Astrocyte of the cerebellum (primary cell): Measurements from ENCODE around the gene YKT6.
"Not testable (repeated sequence)": the region's sequence is repeated elsewhere in the genome, so short reads cannot be mapped to it uniquely, and the experiment has no call there.

Source experiments
- DNase-seq: peaks from one replicate; pipeline ENCODE4 v3.0.0-alpha.2; 2011; ENCODE audit warnings: low read depth
- H3K4me3 ChIP-seq: 2 replicates; pipeline ENCODE4 v1.5.1; 2011; ENCODE audit warnings: mild to moderate bottlenecking, low read depth, low read length, moderate library complexity
- in situ Hi-C: cut with HindIII; loops from 2 replicates; pipeline ENCODE4 v1.10.0; 2017; ENCODE audit warnings: low sequenced_read_pairs
- TF ChIP-seq, protein P1 (sequence below): IDR thresholded peaks from 2 replicates; pipeline ENCODE4 v1.5.1; 2012; ENCODE audit warnings: low read length, low read depth, moderate library complexity, mild to moderate bottlenecking; ENCODE audit errors: missing control alignments

The YKT6 gene

DNA sequence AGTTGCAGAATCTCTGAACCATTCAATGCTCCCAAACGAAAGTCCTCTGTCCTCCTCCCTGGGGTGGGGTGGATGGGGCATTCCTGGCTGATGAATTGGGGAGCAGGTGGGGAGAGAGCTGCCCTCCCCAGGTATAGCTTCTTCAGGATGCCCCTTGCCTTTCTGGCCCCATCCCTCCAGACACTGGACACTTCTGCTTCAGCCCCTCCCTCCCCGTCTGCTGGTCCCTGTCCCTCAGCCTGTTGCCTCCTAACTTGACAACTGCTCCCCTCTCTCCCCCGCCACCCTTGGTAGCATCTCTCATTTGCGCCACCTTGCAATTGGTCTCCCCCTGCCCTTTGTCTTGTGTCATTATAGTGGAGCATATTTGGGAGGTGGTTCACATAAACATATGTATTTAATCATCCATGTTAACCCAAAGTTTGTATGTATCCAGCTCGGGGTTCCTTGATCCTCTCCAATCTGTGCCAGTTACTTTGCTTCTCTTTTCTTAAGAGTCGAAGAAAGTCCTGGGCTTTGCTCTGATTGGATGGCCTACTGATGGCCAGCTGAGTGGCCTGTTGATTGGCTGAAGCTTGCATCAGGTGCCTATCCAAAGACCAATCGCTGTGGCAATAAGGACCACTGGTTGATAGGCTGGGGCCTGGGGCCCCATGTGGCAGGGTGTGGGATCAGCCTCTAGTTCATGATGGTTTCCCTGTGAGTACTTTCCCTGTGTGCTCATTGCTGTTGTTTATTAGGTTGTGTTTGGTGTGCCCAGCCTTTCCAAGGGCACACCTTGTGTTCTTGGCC is 7.6 kb upstream of the YKT6 start:
- no peak overlapping the region for H3K4me3 ChIP-seq
- no peak for DNase-seq
- TF ChIP-seq, protein P1, sequence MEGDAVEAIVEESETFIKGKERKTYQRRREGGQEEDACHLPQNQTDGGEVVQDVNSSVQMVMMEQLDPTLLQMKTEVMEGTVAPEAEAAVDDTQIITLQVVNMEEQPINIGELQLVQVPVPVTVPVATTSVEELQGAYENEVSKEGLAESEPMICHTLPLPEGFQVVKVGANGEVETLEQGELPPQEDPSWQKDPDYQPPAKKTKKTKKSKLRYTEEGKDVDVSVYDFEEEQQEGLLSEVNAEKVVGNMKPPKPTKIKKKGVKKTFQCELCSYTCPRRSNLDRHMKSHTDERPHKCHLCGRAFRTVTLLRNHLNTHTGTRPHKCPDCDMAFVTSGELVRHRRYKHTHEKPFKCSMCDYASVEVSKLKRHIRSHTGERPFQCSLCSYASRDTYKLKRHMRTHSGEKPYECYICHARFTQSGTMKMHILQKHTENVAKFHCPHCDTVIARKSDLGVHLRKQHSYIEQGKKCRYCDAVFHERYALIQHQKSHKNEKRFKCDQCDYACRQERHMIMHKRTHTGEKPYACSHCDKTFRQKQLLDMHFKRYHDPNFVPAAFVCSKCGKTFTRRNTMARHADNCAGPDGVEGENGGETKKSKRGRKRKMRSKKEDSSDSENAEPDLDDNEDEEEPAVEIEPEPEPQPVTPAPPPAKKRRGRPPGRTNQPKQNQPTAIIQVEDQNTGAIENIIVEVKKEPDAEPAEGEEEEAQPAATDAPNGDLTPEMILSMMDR: no peak
- in situ Hi-C loops: loop anchor here (10.0 kb wide), 1 partner anchor 128 kb away; the partner anchor contains the start of gene PGAM2

DNA sequence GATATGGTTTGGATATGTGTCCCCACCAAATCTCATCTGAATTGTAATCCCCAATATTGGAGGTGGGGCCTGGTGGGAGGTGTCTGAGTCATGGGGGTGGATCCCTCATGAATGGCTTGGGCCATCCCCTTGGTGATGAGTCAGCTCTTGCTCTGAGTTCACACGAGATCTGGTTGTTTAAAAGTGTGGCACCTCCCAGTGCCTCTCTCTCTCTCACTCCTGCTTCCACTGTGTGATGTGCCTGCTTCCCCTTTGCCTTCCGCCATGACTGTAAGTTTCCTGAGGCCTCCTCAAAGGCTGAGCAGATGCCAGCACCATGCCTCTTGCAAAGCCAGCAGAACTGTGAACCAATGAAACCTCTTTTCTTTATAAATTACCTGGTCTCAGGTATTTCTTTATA is 6.7 kb upstream of the YKT6 start:
- H3K4me3 ChIP-seq: no peak overlapping the region
- TF ChIP-seq, protein P1: no peak
- DNase-seq: no peak
- in situ Hi-C loops: loop anchor here (10.0 kb wide), 1 partner anchor 129 kb away; the partner anchor contains the start of gene PGAM2

DNA sequence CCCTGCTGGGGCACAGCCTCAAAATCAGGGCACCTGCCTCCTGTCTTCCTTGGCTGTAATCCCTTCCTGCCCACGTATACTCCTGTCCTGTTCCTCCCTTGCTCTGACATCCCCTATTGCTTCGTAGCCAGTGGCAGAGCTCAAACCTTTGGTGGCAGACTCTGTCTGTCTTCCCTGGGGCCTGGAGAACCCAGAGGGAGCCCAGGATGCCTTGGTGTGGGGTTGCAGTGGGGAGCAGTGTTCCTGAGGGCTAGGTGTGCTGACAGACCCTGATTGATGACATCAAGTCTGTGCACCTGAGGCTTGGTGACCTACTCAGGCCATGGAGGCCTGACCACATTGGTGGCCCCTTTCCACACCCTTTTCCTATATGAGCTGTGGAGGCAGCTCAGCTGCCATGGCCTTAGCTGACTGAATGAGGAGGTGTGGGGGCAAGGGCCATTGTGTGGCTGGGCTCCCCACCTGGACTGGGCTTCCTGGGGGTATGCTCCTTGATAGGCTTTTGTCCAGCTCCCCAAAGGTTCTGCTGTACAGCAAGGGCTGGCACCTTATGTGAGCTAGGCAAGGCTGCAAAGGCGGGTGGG is 6.1 kb upstream of the YKT6 start:
- no peak for DNase-seq
- in situ Hi-C loops: loop anchor here (10.0 kb wide), 1 partner anchor 130 kb away; the partner anchor contains the start of gene PGAM2
- TF ChIP-seq, protein P1: no peak
- H3K4me3 ChIP-seq: no peak overlapping the region

DNA sequence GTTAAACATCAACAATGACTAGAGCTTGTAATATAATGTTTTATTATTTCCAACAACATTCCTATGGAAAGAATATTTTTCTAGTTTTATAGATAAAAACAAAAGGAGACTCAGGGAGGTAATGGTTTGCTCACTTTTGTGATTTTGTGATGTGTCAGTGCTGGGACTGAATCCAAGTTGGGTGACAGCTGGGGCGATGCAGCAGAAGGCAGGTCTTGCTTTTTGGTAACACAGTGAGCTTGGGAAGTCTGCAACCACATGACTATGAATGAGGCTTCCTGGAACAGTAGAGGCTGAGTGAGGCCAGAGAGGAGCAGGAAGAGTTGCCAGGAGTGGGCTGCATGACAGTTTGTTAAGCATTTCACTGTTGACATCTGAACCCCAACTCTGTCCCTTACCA is 4.9 kb upstream of the YKT6 start:
- in situ Hi-C loops: loop anchor here (10.0 kb wide), 1 partner anchor 131 kb away; the partner anchor contains the start of gene PGAM2
- TF ChIP-seq, protein P1: no peak
- DNase-seq: no peak
- H3K4me3 ChIP-seq: no peak overlapping the region

DNA sequence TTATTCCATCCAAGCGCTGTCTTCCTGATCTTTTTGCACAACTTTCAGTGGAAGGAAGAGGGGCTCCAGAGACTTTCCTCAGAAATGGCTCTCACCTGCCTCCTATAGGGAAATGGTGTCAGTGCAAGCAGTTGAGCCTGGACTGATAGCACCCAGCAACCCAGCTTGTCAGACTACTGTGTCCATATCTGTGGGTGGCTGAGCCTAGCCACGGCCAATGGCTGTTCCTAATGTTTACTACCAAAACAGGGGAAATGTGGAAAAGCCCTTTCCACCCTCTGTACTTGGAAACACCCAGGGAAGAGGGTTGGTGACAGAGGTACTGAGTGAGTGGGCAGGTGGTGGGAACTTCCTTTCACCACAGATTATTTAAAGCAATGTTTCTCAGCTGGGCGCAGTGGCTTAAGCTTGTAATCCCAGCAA is 4.3 kb upstream of the YKT6 start:
- in situ Hi-C loops: loop anchor here (10.0 kb wide), 1 partner anchor 132 kb away; the partner anchor contains the start of gene PGAM2
- H3K4me3 ChIP-seq: no peak overlapping the region
- TF ChIP-seq, protein P1: peak; percentile 91
- DNase-seq: peak; percentile 24

DNA sequence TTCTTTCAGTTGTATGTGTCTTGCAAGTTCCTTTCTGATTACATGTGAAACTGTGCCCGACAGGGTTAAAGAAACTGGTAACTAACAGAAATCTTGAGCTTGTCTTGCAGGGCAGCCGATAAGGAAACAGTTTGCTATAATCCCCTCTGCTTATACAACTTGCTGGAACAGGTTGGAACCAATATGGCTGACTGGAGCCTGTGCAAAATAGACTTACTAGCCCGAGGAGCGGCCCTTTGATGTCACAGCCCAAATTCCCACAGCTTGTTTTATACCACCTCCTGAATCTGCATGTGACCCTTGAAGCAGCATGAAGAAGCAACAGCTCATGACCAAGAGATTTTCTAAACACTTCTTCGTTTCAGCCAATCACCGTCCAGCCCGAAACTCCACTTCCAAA is 3.3 kb upstream of the YKT6 start:
- TF ChIP-seq, protein P1: no peak
- in situ Hi-C loops: loop anchor here (10.0 kb wide), 1 partner anchor 133 kb away; the partner anchor contains the start of gene PGAM2
- no peak overlapping the region for H3K4me3 ChIP-seq
- no peak for DNase-seq

DNA sequence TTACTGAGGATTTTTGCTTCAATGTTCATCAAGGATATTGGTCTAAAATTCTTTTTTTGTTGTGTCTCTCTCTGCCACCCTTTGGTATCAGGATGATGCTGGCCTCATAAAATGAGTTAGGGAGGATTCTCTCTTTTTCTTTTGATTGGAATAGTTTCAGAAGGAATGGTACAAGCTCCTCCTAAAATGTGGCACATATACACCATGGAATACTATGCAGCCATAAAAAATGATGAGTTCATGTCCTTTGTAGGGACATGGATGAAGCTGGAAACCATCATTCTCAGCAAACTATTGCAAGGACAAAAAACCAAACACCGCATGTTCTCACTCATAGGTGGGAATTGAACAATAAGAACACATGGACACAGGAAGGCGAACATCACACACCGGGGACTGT is 615 bp upstream of the YKT6 start:
- DNase-seq, H3K4me3 ChIP-seq, in situ Hi-C loops: not testable (repeated sequence)
